Effector CD4-positive, alpha-beta T cell (primary cell): ENCODE results near the gene GSTM1. TPM values are rescaled to one million over a fixed set of nuclear protein-coding genes. Genes with fewer than 3 reads are reported as not detected.

Experiments used
- DNase-seq: peaks from one replicate; pipeline ENCODE4 v3.0.0-alpha.2; 2020
- total RNA-seq: gene quantifications from one replicate; lab custom pipeline; 2026; lab: John Stamatoyannopoulos, UW

The GSTM1 gene
- total RNA-seq: not detected

GRCh38 chr1:109687641-109688499 lies at the start of gene GSTM1:
TSS of gene GSTM1 (plus strand) at chr1:109687817. CDS start at chr1:109687874, 57 bp downstream.
- no peak for DNase-seq

- DNase-seq: no peak
Measured at GRCh38 chr1:109639063-109639840, 48.4 kb upstream of the GSTM1 start.

- DNase-seq: no peak
Measured at GRCh38 chr1:109639841-109640184, 47.8 kb upstream of the GSTM1 start.

DNA sequence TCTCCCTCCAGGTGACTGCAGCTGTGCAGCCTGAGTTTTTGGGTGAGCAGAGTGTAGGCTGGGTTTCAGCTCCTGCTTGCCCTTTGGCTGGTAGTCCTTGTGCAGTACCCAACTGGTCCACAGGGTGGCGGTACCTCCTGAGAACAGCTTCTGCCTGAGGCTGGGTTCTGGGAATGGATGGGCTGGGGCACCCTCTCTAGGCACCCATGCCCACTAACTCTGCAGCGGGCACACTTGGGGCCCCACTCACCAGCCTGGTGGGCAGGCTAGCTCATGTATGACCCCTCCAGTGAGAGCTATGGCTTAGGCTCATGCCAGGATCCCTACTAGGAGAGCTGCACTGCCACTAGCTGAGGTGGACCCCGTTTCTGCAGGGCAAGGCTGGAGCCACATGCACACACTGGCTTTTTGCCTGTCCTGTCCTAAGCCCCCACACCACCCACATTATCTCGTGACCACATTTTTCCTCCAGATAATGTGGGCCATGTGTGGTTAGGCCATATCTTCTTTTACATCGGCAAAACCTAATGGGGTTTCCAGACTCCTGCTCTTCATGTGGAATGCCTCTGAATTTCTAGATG lies 47.2 kb upstream of the GSTM1 start:
- DNase-seq: peak; percentile 86

GRCh38 chr1:109641078-109641740 lies 46.4 kb upstream of the GSTM1 start:
- no peak for DNase-seq

GRCh38 chr1:109641861-109642260 lies 45.8 kb upstream of the GSTM1 start:
- DNase-seq: no peak

GRCh38 chr1:109642626-109643025 lies 45.0 kb upstream of the GSTM1 start:
- no peak for DNase-seq

- DNase-seq: peak; percentile 83
Measured at GRCh38 chr1:109643385-109644230, 44.0 kb upstream of the GSTM1 start.

GRCh38 chr1:109644670-109645069 lies 42.9 kb upstream of the GSTM1 start:
- no peak for DNase-seq

GRCh38 chr1:109649491-109649914 lies 38.1 kb upstream of the GSTM1 start:
- DNase-seq: no peak

GRCh38 chr1:109650609-109651008 lies 37.0 kb upstream of the GSTM1 start:
- DNase-seq: no peak

DNA sequence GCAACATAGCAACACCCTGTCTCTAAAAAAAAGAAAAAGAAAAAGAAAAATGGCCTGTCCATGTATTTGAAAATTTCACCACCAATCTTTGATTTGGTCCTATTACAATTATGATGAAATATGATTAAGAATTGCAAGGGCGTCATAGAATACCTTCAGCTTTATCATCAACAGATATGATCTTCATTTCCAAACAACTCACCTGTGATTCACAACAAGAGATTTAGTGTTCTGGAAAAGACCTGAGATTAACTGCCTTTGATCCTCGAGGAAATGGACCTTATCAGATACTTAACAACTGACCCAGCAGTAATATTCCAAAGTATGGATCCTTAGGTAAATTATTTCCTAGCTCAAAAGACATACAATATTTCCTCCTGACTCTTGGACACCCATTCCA lies 35.2 kb upstream of the GSTM1 start:
- no peak for DNase-seq

DNA sequence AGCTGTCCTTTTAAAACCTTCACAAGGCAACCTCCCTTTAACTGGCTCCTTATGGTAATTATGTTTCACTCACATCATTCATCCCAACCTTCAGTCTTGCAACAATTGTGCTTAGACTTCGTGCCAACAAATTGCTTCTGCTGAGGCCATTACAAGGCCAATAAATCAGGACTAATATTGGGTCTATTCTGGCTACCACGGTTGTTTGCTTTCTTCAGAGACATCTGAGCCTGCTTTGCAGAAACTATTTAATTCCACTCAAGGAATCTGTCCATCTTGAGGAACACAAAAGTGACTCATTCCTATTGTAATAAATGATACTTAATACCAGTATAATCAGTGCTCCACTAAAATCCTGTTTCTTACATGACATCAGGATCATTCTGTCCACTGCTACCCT lies 34.3 kb upstream of the GSTM1 start:
- no peak for DNase-seq

GRCh38 chr1:109654519-109654918 lies 33.1 kb upstream of the GSTM1 start:
- DNase-seq: no peak

DNA sequence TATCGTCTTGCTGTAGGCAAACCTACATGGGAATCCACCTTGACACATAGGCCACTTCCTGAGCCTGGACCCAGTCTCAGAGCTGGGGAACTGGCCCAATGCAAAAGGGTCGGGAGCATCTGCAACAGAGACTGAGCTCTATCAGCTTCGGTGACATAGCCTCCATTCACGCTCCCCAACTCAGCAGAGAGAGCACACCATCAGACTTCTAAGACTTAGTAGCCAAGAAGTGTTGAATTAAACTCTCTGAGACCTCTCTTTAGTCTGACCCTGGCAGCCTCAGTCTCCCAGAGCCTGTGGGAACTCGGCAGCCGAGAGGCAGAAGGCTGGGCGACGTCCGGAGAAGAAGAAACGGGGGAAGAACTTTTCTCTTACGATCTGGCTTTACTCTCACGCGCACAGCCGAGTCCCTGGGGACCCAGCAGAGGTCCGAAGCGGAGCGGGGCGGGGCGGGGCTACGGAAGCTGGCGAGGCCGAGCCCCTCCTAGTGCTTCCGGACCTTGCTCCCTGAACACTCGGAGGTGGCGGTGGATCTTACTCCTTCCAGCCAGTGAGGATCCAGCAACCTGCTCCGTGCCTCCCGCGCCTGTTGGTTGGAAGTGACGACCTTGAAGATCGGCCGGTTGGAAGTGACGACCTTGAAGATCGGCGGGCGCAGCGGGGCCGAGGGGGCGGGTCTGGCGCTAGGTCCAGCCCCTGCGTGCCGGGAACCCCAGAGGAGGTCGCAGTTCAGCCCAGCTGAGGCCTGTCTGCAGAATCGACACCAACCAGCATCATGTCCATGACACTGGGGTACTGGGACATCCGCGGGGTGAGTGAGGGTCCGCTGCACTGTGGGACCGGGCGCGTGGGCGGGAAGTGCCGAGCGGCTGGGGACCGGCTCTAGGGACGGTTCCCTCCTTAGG lies 31.8 kb upstream of the GSTM1 start, which contains the start of gene GSTM4:
Gene GSTM4, plus strand, starts transcription at position 485 of the 905 bp plus-strand sequence. Its CDS starts 291 bp downstream, at position 776.
- DNase-seq: peak; percentile 42

GRCh38 chr1:109657395-109657794 lies 30.2 kb upstream of the GSTM1 start:
- no peak for DNase-seq

- no peak for DNase-seq
Measured at GRCh38 chr1:109657970-109658369, 29.6 kb upstream of the GSTM1 start.

DNA sequence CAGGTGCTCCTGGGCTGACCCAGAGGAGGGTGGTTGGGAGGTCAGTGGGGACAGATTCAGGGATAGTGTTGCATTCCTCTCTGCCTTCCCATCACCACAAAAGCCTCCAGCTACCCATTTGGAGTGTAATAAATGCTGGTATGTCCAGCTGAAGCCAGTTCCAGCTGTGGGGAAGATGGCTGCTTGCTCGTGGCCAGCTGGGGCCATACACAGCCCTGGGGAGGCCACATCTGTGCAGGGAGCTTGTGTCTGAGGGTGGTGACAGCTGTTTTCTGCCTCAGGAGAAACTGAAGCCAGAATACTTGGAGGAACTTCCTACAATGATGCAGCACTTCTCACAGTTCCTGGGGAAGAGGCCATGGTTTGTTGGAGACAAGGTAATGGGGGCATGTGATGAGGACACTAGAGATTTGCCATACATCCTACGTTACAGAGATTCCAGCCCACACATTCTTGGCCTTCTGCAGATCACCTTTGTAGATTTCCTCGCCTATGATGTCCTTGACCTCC lies 29.0 kb upstream of the GSTM1 start:
- DNase-seq: no peak

DNA sequence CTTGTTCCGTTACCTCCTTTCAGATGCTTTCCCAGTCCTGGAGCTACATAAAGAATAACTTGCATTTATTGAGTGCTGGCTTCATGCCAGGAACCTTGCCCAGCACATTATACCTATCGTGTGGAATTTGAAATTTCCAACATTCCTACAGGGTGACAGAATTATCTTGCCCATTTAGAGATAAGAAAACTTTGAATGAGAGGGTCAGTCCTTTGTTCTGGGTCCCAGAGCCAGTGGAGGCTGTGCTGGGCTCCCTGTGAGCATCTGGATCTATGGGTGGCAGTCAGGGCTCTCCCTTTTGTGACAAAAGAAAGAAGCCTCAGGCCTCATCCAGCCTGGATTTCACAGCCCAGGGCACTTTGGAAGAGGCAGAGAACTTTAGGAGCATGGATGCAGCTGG lies 28.5 kb upstream of the GSTM1 start:
- DNase-seq: no peak

- DNase-seq: no peak
Measured at GRCh38 chr1:109659997-109660690, 27.5 kb upstream of the GSTM1 start.
